Fibroblast of peridontal ligament (primary cell): Measurements from ENCODE around the gene ACSL6.

ENCODE experiments used
- DNase-seq: peaks from one replicate; pipeline ENCODE4 v3.0.0-alpha.2; 2010; ENCODE audit errors: extremely low read depth

The ACSL6 gene

DNA sequence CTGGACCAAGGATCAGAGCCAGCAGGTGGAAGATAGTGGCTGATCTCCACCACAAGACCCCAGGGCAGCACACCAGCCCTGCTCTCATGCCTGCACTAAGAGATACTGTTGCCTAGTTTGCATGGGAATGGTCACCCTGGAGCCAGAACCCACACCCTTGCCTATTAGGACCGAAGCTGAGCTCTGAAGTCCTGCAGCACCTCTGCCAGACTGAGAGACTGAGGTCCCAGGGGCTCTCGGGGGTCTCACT is 11.3 kb downstream of the ACSL6 start:
- no peak for DNase-seq

DNA sequence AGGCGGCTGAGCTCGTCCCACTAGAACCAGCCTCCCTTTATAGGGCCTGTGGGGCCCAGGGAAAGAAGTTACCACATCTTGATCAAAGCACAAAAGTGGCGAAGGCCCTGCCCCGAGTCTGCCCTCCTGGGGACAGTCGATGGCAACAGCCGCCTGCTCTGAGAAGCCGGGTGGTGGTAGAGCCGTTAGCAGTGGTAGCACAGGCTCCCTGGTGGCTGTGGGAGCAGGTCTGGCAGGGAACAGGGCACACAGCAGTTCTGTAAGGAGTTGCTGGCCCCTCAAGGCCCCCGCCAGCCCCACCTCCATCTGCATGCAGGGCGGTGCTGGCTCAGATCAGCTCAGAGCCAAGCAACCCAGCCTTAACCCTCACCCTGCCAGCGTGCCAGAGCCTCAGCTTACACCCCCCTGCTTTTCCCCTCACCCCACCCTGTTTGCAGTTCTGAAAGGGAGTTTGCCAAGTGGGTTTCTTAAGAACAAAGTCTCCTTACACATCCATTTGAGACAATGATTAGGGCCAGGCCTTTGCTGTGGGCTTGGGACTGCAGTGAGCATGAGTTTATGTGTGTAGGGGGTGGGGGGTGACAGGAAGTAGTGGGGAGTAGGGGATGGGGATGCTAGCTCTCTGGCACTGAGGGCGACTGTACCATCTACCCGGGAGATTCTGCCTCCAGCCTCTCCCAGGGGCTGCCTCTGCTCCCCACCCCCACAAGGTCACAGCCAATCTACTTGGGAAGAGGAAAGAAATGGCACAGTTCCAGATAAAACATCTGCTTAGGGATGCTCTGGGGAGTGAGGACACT is 11.8 kb downstream of the ACSL6 start:
- no peak for DNase-seq

- no peak for DNase-seq
These were observed 12.4 kb downstream of the ACSL6 start for GRCh38 chr5:131999041-131999440.

- DNase-seq: no peak
These were observed 12.9 kb downstream of the ACSL6 start for GRCh38 chr5:131998431-131999040.

GRCh38 chr5:131997727-131998117 is 13.7 kb downstream of the ACSL6 start:
- no peak for DNase-seq

DNA sequence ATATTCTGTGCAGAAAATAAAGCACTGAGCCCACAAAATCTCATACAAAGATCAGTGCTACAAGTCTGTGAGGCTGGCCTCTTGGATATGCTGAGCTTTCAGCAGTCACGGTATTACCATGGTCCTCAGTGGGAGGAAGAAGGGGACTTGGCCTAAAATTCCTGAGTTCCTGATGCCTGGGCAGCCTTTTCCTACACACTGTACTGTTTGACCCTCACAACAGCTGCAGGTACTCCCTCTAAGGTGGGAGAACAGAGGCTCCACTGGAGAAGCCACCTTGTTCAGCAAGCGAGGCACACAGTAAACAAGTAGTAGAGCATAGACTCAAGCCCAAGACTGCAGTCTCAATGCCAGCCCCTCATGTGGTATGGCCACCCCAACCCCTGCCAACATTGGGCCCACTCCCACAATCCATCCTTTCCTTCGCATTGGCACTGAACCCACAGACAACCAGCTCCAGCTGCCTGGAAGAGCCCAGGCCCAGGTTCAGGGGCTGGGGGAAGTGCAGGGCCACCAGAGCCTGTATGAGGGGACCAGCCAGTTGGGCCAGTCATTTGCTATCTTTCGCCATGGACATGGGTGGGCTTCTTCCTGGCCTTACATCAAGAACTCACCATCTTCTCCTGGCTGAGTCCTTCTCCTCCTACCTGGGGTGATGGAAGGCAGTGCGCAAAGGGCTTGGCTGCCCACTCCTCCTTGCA is 14.3 kb downstream of the ACSL6 start:
- DNase-seq: no peak

DNA sequence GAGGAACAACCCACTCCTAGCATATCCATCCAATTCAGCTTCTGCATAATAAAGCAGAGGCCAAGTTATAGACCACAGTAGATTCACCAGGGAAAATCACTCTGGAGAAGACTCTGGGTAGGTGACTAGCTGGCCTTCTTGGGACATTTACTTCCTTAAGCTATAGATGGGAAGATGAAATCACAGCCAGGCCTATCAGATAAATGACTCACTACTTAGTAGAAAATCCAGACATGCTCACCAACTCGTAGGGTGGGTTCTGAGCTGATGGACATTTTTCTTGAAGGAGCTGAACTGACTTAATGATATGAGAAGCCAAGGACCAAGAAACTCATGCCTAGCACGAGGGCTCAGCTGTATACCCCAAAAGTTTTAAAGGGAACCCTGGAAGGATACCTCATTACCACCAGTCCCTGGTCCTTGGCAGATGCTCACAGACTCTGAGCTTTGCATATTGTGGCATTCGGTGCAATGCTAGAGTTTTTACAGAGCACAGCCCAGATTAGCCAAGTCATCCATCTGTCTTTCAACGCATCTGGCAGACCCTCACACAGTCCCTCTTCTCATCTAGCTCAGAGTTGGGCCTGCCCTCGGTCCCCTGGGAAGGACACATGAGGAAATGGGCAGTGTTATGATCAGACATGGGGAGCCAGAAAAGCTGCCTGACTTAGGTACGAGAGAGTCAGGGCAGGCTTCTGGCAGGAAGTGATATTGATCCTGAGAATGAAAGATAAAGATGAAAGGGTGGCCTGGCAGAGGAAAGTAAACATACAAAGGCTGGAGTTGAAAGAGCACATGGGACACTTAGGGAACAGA is 15.0 kb downstream of the ACSL6 start:
- DNase-seq: no peak

DNA sequence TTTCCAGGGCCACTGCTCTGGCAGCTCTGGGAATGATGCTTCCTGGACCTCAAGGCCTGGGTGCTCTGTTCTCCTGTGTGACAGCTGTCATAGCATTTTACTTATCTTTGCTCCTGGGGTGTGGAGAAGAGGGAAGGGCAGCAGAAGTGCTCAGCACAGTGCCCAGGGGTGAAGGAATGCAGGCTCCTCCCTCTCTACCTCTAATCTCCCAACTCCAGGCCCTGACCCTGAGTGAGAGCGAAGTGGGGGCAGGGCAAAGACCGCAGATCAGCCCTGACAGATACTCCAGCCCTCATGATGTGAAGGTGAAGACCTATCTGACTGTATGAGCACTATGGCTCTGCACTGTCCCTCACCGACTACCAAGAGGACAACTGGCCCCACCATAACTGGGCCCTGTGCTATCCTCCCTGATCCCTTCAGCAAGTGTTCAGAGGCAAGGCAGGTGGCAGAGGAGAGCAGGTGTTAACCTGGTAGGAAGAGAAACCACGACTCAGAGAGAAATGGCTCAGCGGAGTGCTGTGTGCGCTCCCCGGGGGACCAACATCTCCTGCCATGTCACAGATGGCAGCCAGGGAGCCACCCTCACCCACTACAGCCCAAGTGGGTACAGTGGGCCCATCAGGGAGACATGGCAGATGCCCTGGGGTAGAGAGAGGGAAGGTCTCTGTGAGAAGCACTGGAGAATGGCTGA is 16.8 kb downstream of the ACSL6 start:
- no peak for DNase-seq

DNA sequence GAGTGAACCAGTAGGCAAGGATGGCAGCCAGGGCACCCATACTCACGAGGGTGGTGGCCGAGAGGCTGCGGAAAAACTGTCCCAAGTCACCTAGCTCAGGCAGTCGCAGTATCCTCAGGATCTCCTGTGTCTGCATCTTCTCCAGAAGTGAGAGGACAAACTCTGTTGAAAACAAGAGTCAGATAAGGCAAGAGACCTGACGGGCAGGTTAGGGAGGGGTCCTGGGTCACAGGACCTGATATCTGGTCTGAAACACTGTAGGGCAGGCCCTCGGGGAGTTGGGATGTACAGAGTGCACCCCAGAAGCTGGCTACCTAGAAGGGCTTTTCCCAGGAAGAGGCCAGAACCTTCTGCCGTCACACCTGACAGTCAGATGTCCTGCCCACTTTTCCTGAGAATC is 17.4 kb downstream of the ACSL6 start:
- no peak for DNase-seq

DNA sequence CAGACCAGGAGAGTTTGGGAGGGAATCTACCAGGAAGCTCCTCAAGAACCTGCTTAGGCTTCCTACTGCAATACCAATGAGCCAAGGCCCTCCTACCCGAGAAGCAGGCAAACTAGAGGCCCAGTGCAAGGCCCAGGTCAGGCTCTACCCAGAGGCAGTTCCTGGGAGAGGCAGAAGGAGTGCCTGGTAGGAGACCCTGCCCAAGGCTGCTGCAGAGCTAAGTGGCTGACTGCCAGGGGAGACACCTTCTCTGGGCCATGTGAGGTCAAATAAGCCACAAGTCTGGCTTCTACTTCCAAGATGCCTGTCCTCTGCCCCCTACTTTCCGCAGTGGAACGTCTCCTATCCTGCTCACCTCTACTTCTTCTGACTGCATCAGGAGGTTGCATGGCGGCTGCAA is 17.8 kb downstream of the ACSL6 start:
- DNase-seq: no peak

DNA sequence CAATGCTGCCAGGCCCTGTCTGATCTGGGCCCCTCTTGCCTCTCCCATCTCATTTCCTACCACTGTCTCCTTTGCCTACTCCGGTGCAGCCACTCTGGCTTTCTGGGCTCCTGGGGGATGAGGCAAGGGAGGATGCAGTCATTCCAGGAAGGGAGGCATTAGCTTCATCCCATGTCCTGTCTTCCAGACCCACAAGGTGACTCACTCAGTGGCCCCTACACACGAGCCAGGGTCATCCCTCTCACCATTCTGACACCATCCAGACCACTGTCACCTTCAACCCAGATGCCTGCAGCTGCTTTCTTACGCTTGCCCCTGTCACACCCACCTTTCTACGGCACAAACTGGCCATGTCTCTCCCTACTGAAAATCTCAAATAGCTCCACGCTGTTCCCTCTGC is 19.1 kb downstream of the ACSL6 start:
- DNase-seq: no peak

- no peak for DNase-seq
These were observed 19.7 kb downstream of the ACSL6 start for GRCh38 chr5:131991593-131992324.

- no peak for DNase-seq
These were observed 20.7 kb downstream of the ACSL6 start for GRCh38 chr5:131990716-131991115.

GRCh38 chr5:131988601-131989000 is 22.9 kb downstream of the ACSL6 start:
- no peak for DNase-seq

DNA sequence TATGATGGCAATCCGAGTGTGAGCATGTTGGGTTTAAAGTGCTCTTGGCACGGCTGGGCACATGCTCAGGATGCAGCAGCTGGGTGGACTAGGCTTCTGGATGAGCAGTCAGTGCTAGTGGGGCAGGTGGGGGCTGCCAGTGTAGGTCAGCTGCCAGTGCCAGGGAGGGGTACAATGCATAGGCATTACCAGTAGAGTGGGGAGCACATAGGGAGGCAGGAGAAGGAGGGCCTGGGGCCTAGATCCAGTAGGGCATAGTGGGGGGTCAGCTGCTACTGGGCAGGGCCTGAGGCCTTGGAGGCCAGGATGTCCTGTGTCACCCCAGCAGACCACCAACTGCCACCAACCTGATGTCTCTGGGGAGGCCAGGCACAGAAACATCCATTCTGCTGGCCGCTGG is 24.2 kb downstream of the ACSL6 start:
- DNase-seq: no peak

- DNase-seq: no peak
These were observed 25.1 kb downstream of the ACSL6 start for GRCh38 chr5:131986161-131986912.

- no peak for DNase-seq
These were observed 26.3 kb downstream of the ACSL6 start for GRCh38 chr5:131984956-131985665.

DNA sequence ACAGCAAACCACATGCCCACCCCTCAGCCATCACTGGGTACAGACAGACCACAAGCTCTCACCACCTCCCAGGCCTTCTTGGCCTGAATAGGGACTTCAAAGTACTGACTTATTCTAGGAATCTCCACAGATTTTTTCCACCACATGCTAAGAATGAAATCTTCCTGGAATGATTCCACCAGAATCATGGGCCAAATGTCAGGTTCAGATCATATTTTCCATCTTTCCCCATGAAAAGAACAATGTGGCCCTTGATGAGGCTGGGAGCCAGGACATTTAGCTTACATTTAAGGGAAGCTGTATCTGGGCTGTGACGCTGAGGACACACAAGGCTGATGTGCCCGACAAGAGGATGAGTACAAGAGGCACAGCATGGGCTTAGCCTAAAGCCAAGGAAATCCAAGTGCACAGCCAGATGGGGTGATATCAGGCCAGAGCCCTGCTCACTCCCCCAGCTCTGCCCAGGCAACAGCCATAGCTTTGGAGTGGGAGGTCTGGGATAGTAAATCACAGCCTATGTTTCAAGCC is 28.1 kb downstream of the ACSL6 start:
- DNase-seq: no peak

DNA sequence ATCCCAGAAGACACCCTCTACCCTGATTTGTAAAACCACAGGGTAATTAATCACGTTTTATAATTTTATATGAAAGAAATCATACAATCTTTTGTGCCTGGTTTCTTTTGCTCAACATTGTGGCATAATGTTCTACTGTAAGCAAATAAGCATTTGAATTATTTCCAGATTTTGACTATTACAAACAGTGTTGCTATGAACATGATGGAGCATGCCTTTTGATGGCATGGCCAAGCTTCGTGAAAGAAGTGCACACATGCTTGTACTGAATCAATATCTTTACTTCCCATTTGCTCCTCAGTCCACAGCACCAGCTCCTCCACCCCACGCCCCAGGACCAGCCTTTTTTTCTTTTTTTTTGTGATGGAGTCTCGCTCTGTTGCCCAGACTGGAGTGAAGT is 29.9 kb downstream of the ACSL6 start:
- no peak for DNase-seq

DNA sequence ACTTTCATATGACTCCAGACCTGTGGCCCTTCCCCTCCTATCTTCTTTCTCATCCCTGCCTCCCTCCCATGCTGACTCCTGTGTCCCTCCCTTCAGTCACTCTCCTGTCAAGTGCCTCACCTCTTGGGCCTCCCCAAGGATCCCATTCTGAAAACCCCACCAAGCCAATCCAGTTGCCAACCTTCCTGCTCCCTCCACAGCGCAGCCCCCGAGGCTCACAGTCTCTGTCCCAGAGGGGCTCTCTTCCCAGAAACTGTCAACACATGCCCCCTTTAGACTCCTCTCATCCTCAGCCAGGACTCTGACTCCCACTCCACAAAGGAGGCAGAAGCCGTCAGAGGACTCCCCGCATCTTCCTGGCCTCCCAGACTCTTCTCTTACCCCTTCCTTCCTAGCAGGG is 30.8 kb downstream of the ACSL6 start:
- DNase-seq: no peak
